SK-N-SH (cell line): ENCODE measurements around the gene SIPA1. TPM values are rescaled to one million over a fixed set of nuclear protein-coding genes. Genes with fewer than 3 reads are reported as not detected.

ENCODE experiments used
- CTCF ChIA-PET: fragments of 300-600, 350-600 bp; formaldehyde crosslinking; extraction: SDS; loops from one replicate; lab custom pipeline; 2021; lab: Yijun Ruan, JAX
- POLR2A ChIA-PET: fragments of 350-600 bp; sonication (Branson Sonifier 250); formaldehyde crosslinking; extraction: SDS; loops from one replicate; lab custom pipeline; 2020; ENCODE audit warnings: antibody characterized with exemption, inconsistent platforms; lab: Yijun Ruan, JAX
- DNase-seq: peaks from one replicate; pipeline ENCODE4 v3.0.0; 2012
- H2AFZ ChIP-seq: fragments of 200-600 bp; sonication (generic); 2 replicates; pipeline ENCODE4 v1.8.1; 2016; ENCODE audit warnings: antibody characterized with exemption, mild to moderate bottlenecking, low read depth
- H3F3A ChIP-seq: fragments of 200-600 bp; sonication (generic); replicated peaks from 2 replicates; pipeline ENCODE3; 2016; ENCODE audit warnings: antibody characterized with exemption, mild to moderate bottlenecking; ENCODE audit not compliant: insufficient read depth
- H3K27ac ChIP-seq, 2 experiments: fragments of 200-500 bp in 1 of 2; fragments of 200-600 bp in 1 of 2; sonication (Bioruptor generic) in 1 of 2; sonication (generic), shearing (Covaris generic) in 1 of 2; 2 replicates each; pipeline versions ENCODE4 v1.5.1 to v1.6.1; 2014 to 2016; ENCODE audit warnings: low read depth in 2 of 2, inconsistent platforms in 1 of 2, low read length in 1 of 2, mild to moderate bottlenecking in 1 of 2, mixed read lengths in 1 of 2
- H3K27me3 ChIP-seq: fragments of 200-600 bp; sonication (generic), shearing (Covaris generic); 2 replicates; pipeline ENCODE4 v1.6.1; 2016; ENCODE audit warnings: mixed run types; ENCODE audit not compliant: insufficient read depth
- H3K36me3 ChIP-seq, 2 experiments: fragments of 200-500 bp in 1 of 2; fragments of 200-600 bp in 1 of 2; sonication (Bioruptor generic) in 1 of 2; sonication (generic) in 1 of 2; replicated peaks in 1 of 2; 2 replicates each; pipeline versions ENCODE3 to v1.5.1; 2014 to 2016; ENCODE audit warnings: low read length in 1 of 2, mild to moderate bottlenecking in 1 of 2; ENCODE audit not compliant: insufficient read depth in 2 of 2, control insufficient read depth in 1 of 2
- H3K4me1 ChIP-seq, 2 experiments: fragments of 200-500 bp in 1 of 2; fragments of 200-600 bp in 1 of 2; sonication (Bioruptor generic) in 1 of 2; sonication (generic), shearing (Covaris generic) in 1 of 2; 2 replicates each; pipeline versions ENCODE4 v1.5.1 to v1.6.1; 2014 to 2016; ENCODE audit warnings: low read depth in 1 of 2, low read length in 1 of 2, mixed run types in 1 of 2; ENCODE audit not compliant: insufficient read depth in 2 of 2, control insufficient read depth in 1 of 2
- H3K4me2 ChIP-seq: fragments of 200-600 bp; sonication (generic), shearing (Covaris generic); 2 replicates; pipeline ENCODE4 v1.6.1; 2017; ENCODE audit warnings: mixed run types
- H3K4me3 ChIP-seq, 2 experiments: fragments of 200-500 bp in 1 of 2; fragments of 200-600 bp in 1 of 2; sonication (Bioruptor generic) in 1 of 2; sonication (generic), shearing (Covaris generic) in 1 of 2; 2 replicates each; pipeline versions ENCODE4 v1.5.1 to v1.8.1; 2014 to 2016; ENCODE audit warnings: low read depth in 2 of 2, inconsistent platforms in 1 of 2, low read length in 1 of 2, mild to moderate bottlenecking in 1 of 2, mixed read lengths in 1 of 2, moderate library complexity in 1 of 2
- H3K79me2 ChIP-seq: fragments of 200-600 bp; sonication (generic); 2 replicates; pipeline ENCODE4 v1.8.1; 2017; ENCODE audit warnings: mild to moderate bottlenecking; ENCODE audit not compliant: insufficient read depth
- H3K9ac ChIP-seq: fragments of 200-600 bp; sonication (generic); 2 replicates; pipeline ENCODE4 v1.6.1; 2017; ENCODE audit warnings: mixed run types
- H3K9me2 ChIP-seq: fragments of 200-600 bp; sonication (generic); 2 replicates; pipeline ENCODE4 v1.6.1; 2017; ENCODE audit warnings: mixed run types
- H3K9me3 ChIP-seq: fragments of 200-600 bp; sonication (generic); 2 replicates; pipeline ENCODE4 v1.6.1; 2017; ENCODE audit warnings: mixed run types, mild to moderate bottlenecking, moderate library complexity
- H4K20me1 ChIP-seq: fragments of 200-600 bp; sonication (generic); 2 replicates; pipeline ENCODE4 v1.6.1; 2017; ENCODE audit warnings: mild to moderate bottlenecking, mixed run types; ENCODE audit not compliant: insufficient read depth
- CHD2 ChIP-seq: fragments of 150-350 bp; IDR thresholded peaks from 2 replicates; pipeline ENCODE4 v1.6.1; 2018; ENCODE audit warnings: low read length; ENCODE audit not compliant: partially characterized antibody
- ELF1 ChIP-seq: IDR thresholded peaks from 2 replicates; pipeline ENCODE4 v1.4.0; 2012
- FOSL2 ChIP-seq: IDR thresholded peaks from 2 replicates; pipeline ENCODE4 v1.4.0; 2012; ENCODE audit warnings: low read depth, mild to moderate bottlenecking, moderate library complexity, borderline replicate concordance
- FOXJ3 ChIP-seq: sonication (generic); formaldehyde crosslinking; IDR thresholded peaks from 2 replicates; pipeline ENCODE4 v1.5.1; 2020; ENCODE audit warnings: mild to moderate bottlenecking, missing genetic modification reagents
- IRF3 ChIP-seq: fragments of 150-350 bp; IDR thresholded peaks from 2 replicates; pipeline ENCODE4 v1.6.1; 2016; ENCODE audit warnings: mild to moderate bottlenecking, low read depth, low read length
- MEF2A ChIP-seq: IDR thresholded peaks from 2 replicates; pipeline ENCODE4 v1.4.0; 2012; ENCODE audit warnings: low read depth, borderline replicate concordance
- MXI1 ChIP-seq: IDR thresholded peaks from 2 replicates; pipeline ENCODE4 v1.6.1; 2012; ENCODE audit warnings: mild to moderate bottlenecking, low read depth, low read length, improper control_type of control experiment
- NFIC ChIP-seq: IDR thresholded peaks from 2 replicates; pipeline ENCODE4 v1.4.0; 2012; ENCODE audit warnings: borderline replicate concordance
- POLR2AphosphoS5 ChIP-seq: IDR thresholded peaks from 2 replicates; pipeline ENCODE4 v1.6.1; 2012; ENCODE audit warnings: low read depth, low read length
- RCOR1 ChIP-seq: fragments of 150-350 bp; IDR thresholded peaks from 2 replicates; pipeline ENCODE4 v1.6.1; 2017; ENCODE audit warnings: antibody characterized with exemption, low read length
- RFX5 ChIP-seq: IDR thresholded peaks from 2 replicates; pipeline ENCODE4 v1.6.1; 2012; ENCODE audit warnings: mild to moderate bottlenecking, improper control_type of control experiment, low read length
- TAF1 ChIP-seq: IDR thresholded peaks from 2 replicates; pipeline ENCODE4 v1.6.1; 2012; ENCODE audit warnings: low read depth, mild to moderate bottlenecking, low read length, moderate library complexity, borderline replicate concordance
- YY1 ChIP-seq: IDR thresholded peaks from 2 replicates; pipeline ENCODE4 v1.4.0; 2012; ENCODE audit warnings: low read depth, mild to moderate bottlenecking
- WGBS: methylation state at CpG from one replicate; pipeline ENCODE4 v1.1.6; 2017; ENCODE audit warnings: low lambda C conversion rate; 5-methylcytosine and 5-hydroxymethylcytosine counted together
- polyA plus RNA-seq, 3 experiments: library from polyadenylated mRNA; depleted of rRNA; stranded (reverse); fragments of >200 nt; gene quantifications; 2 replicates each; pipeline ENCODE4 v1.2.3, GENCODE V29; 2012
- TF ChIP-seq, protein P1 (sequence below): IDR thresholded peaks from 2 replicates; pipeline ENCODE4 v1.4.0; 2012; ENCODE audit warnings: low read depth, borderline replicate concordance

Gene SIPA1
- polyA plus RNA-seq, 1 of the 3 experiments (the other 2 are of a cell fraction), result 18.7 TPM

GRCh38 chr11:65609229-65609628 lies 28.7 kb upstream of the SIPA1 start:
- no peak overlapping the region for H3K4me2 ChIP-seq
- H3K9me2 ChIP-seq, result no peaks in the 10 kb centered on the region
- ChIA-PET POLR2A (no interaction called here), CTCF (interaction anchor here (1.1 to 3.8 kb wide), 5 partner anchors 15 to 69 kb away, joined by 3 to 15 read pairs (median 13); no protein-coding TSS in a partner anchor)
- peaks cover 25 to 35% of the 10 kb centered on the region in 2 experiments; a peak in 3 of 4 replicates for H3K4me1 ChIP-seq
- H4K20me1 ChIP-seq, result peaks cover 30% of the 10 kb centered on the region
- no peak overlapping the region for H3K4me3 ChIP-seq
- H3K36me3 ChIP-seq, result peaks cover 12 to 35% of the 10 kb centered on the region in 2 experiments
- H3K79me2 ChIP-seq, result peaks cover 64% of the 10 kb centered on the region
- no peaks in the 10 kb centered on the region for H3K9me3 ChIP-seq
- H3K27ac ChIP-seq, result no peak overlapping the region
- WGBS, result 94% methylated on average over 3 of the region's 3 CpGs
- TF ChIP-seq MEF2A (no peak), IRF3 (no peak)
- no peak overlapping the region for H3K9ac ChIP-seq
- no peak for DNase-seq
- H2AFZ ChIP-seq, result no peak overlapping the region
- no peaks in the 10 kb centered on the region for H3F3A ChIP-seq
- H3K27me3 ChIP-seq, result no peaks in the 10 kb centered on the region

- Histone ChIP-seq H3K36me3 (peaks cover 12 to 31% of the 10 kb centered on the region in 2 experiments), H3K79me2 (peaks cover 68% of the 10 kb centered on the region), H3K4me2 (no peak overlapping the region)
- 100% methylated on average over 5 of the region's 5 CpGs for WGBS
- TF ChIP-seq NFIC (no peak), RCOR1 (no peak), ELF1 (no peak), CHD2 (no peak), FOXJ3 (CRISPR knock-in tag) (no peak), RFX5 (no peak)
- TF ChIP-seq, all 33 proteins: peak for 0
- CTCF ChIA-PET, result interaction anchor here (0.9 to 3.8 kb wide), 5 partner anchors 16 to 194 kb away, joined by 3 to 15 read pairs (median 13); no protein-coding TSS in a partner anchor
- DNase-seq, result no peak
- Histone ChIP-seq H2AFZ (no peak overlapping the region), H4K20me1 (peaks cover 30% of the 10 kb centered on the region), H3K4me1 (peaks cover 25 to 35% of the 10 kb centered on the region in 2 experiments; a peak in 3 of 4 replicates), H3K4me3 (no peak overlapping the region), H3K9me3 (no peaks in the 10 kb centered on the region), H3F3A (no peaks in the 10 kb centered on the region), H3K9me2 (no peaks in the 10 kb centered on the region), H3K27ac (no peak overlapping the region), H3K27me3 (no peaks in the 10 kb centered on the region), H3K9ac (no peak overlapping the region)
- POLR2A ChIA-PET, result no interaction called here
Measured at GRCh38 chr11:65609665-65610064, 28.2 kb upstream of the SIPA1 start.

- Histone ChIP-seq H3K9ac (no peak overlapping the region), H3K36me3 (peaks cover 9 to 23% of the 10 kb centered on the region in 2 experiments), H3K27ac (no peak overlapping the region), H2AFZ (no peak overlapping the region), H3K4me2 (peak overlapping the region; percentile 85; the same call in 1 of the 2 replicates), H4K20me1 (peaks cover 30% of the 10 kb centered on the region), H3F3A (no peaks in the 10 kb centered on the region), H3K9me2 (no peaks in the 10 kb centered on the region), H3K4me1 (peaks cover 25 to 35% of the 10 kb centered on the region in 2 experiments; a peak in 3 of 4 replicates), H3K27me3 (no peaks in the 10 kb centered on the region), H3K9me3 (no peaks in the 10 kb centered on the region), H3K79me2 (peaks cover 72% of the 10 kb centered on the region), H3K4me3 (no peak overlapping the region)
- no peak for TF ChIP-seq MXI1
- TF ChIP-seq YY1, result no peak
- TF ChIP-seq TAF1, result no peak
- TF ChIP-seq FOSL2, result no peak
- TF ChIP-seq CHD2, result no peak
- no peak for TF ChIP-seq POLR2AphosphoS5
- TF ChIP-seq, protein P1, sequence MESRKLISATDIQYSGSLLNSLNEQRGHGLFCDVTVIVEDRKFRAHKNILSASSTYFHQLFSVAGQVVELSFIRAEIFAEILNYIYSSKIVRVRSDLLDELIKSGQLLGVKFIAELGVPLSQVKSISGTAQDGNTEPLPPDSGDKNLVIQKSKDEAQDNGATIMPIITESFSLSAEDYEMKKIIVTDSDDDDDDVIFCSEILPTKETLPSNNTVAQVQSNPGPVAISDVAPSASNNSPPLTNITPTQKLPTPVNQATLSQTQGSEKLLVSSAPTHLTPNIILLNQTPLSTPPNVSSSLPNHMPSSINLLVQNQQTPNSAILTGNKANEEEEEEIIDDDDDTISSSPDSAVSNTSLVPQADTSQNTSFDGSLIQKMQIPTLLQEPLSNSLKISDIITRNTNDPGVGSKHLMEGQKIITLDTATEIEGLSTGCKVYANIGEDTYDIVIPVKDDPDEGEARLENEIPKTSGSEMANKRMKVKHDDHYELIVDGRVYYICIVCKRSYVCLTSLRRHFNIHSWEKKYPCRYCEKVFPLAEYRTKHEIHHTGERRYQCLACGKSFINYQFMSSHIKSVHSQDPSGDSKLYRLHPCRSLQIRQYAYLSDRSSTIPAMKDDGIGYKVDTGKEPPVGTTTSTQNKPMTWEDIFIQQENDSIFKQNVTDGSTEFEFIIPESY, result no peak
- ChIA-PET POLR2A (no interaction called here), CTCF (interaction anchor here (0.9 to 3.8 kb wide), 5 partner anchors 16 to 195 kb away, joined by 3 to 15 read pairs (median 13); no protein-coding TSS in a partner anchor)
- WGBS, result 96% methylated on average over 6 of the region's 6 CpGs
- DNase-seq, result no peak
Measured at GRCh38 chr11:65610404-65610803, 27.5 kb upstream of the SIPA1 start.
